ENCODE results near the gene BCHE. TPM values are rescaled to one million over a fixed set of nuclear protein-coding genes. Genes with fewer than 3 reads are reported as not detected.
A peak's percentile ranks its signal among the peaks of the same experiment; 100 is the strongest.

The BCHE gene
- total and polyA plus RNA-seq, 2 donors = 18.5 to 174 TPM

- WGBS = 70% methylated on average over 1 of the region's 1 CpG
- Histone ChIP-seq H3K4me3 (ENCODE audit: low read depth, low read length) (no peak overlapping the region), H3K36me3 (ENCODE audit: insufficient read depth) (no peaks in the 10 kb centered on the region), H3K4me1 (ENCODE audit: insufficient read depth) (no peaks in the 10 kb centered on the region), H3K27ac (ENCODE audit: low read depth) (no peak overlapping the region)
- DNase-seq (ENCODE audit: extremely low spot score) = no peak
These were observed 82.8 kb downstream of the BCHE start for GRCh38 chr3:165754219-165755007.

GRCh38 chr3:165753560-165753959 is 83.7 kb downstream of the BCHE start:
- DNase-seq (ENCODE audit: extremely low spot score) = no peak
- no peaks in the 10 kb centered on the region for H3K4me1 ChIP-seq (ENCODE audit: insufficient read depth)
- no peak overlapping the region for H3K4me3 ChIP-seq (ENCODE audit: low read depth, low read length)
- no peak overlapping the region for H3K27ac ChIP-seq (ENCODE audit: low read depth)
- H3K36me3 ChIP-seq (ENCODE audit: insufficient read depth) = no peaks in the 10 kb centered on the region

- Histone ChIP-seq H3K36me3 (ENCODE audit: insufficient read depth) (no peaks in the 10 kb centered on the region), H3K27ac (ENCODE audit: low read depth) (no peak overlapping the region), H3K4me3 (ENCODE audit: low read depth, low read length) (no peak overlapping the region), H3K4me1 (ENCODE audit: insufficient read depth) (no peaks in the 10 kb centered on the region)
- DNase-seq (ENCODE audit: extremely low spot score) = no peak
- WGBS = 79% methylated on average over 7 of the region's 7 CpGs
These were observed 85.6 kb downstream of the BCHE start for GRCh38 chr3:165751637-165752036.

- Histone ChIP-seq H3K4me1 (ENCODE audit: insufficient read depth) (no peaks in the 10 kb centered on the region), H3K4me3 (ENCODE audit: low read depth, low read length) (no peak overlapping the region), H3K36me3 (ENCODE audit: insufficient read depth) (no peaks in the 10 kb centered on the region), H3K27ac (ENCODE audit: low read depth) (no peak overlapping the region)
- DNase-seq (ENCODE audit: extremely low spot score) = no peak
These were observed 87.4 kb downstream of the BCHE start for GRCh38 chr3:165749821-165750220.

- no peaks in the 10 kb centered on the region for H3K4me1 ChIP-seq (ENCODE audit: insufficient read depth)
- 97% methylated on average over 2 of the region's 2 CpGs for WGBS
- no peak overlapping the region for H3K27ac ChIP-seq (ENCODE audit: low read depth)
- no peak for DNase-seq (ENCODE audit: extremely low spot score)
- no peak overlapping the region for H3K4me3 ChIP-seq (ENCODE audit: low read depth, low read length)
- no peaks in the 10 kb centered on the region for H3K36me3 ChIP-seq (ENCODE audit: insufficient read depth)
These were observed 88.0 kb downstream of the BCHE start for GRCh38 chr3:165749241-165749640.

GRCh38 chr3:165748094-165748493 is 89.1 kb downstream of the BCHE start:
- H3K36me3 ChIP-seq (ENCODE audit: insufficient read depth) = no peaks in the 10 kb centered on the region
- DNase-seq (ENCODE audit: extremely low spot score) = peak; percentile 3
- WGBS = 30% methylated on average over 2 of the region's 2 CpGs
- no peaks in the 10 kb centered on the region for H3K4me1 ChIP-seq (ENCODE audit: insufficient read depth)
- H3K4me3 ChIP-seq (ENCODE audit: low read depth, low read length) = no peak overlapping the region
- H3K27ac ChIP-seq (ENCODE audit: low read depth) = no peak overlapping the region

GRCh38 chr3:165746874-165747273 is 90.3 kb downstream of the BCHE start:
- DNase-seq (ENCODE audit: extremely low spot score) = no peak
- H3K27ac ChIP-seq (ENCODE audit: low read depth) = no peak overlapping the region
- H3K4me1 ChIP-seq (ENCODE audit: insufficient read depth) = no peaks in the 10 kb centered on the region
- H3K4me3 ChIP-seq (ENCODE audit: low read depth, low read length) = no peak overlapping the region
- no peaks in the 10 kb centered on the region for H3K36me3 ChIP-seq (ENCODE audit: insufficient read depth)
- WGBS = 58% methylated on average over 2 of the region's 2 CpGs

GRCh38 chr3:165744025-165744424 is 93.2 kb downstream of the BCHE start:
- Histone ChIP-seq H3K36me3 (ENCODE audit: insufficient read depth) (no peaks in the 10 kb centered on the region), H3K4me3 (ENCODE audit: low read depth, low read length) (no peak overlapping the region), H3K4me1 (ENCODE audit: insufficient read depth) (no peaks in the 10 kb centered on the region), H3K27ac (ENCODE audit: low read depth) (no peak overlapping the region)
- DNase-seq (ENCODE audit: extremely low spot score) = no peak
- 76% methylated on average over 3 of the region's 3 CpGs for WGBS

GRCh38 chr3:165742351-165742750 is 94.9 kb downstream of the BCHE start:
- no peaks in the 10 kb centered on the region for H3K36me3 ChIP-seq (ENCODE audit: insufficient read depth)
- no peaks in the 10 kb centered on the region for H3K4me1 ChIP-seq (ENCODE audit: insufficient read depth)
- H3K4me3 ChIP-seq (ENCODE audit: low read depth, low read length) = no peak overlapping the region
- no peak overlapping the region for H3K27ac ChIP-seq (ENCODE audit: low read depth)
- DNase-seq (ENCODE audit: extremely low spot score) = no peak

GRCh38 chr3:165729756-165730155 is 107.5 kb downstream of the BCHE start:
- DNase-seq (ENCODE audit: extremely low spot score) = no peak
- Histone ChIP-seq H3K27ac (ENCODE audit: low read depth) (no peak overlapping the region), H3K4me1 (ENCODE audit: insufficient read depth) (no peaks in the 10 kb centered on the region), H3K4me3 (ENCODE audit: low read depth, low read length) (no peak overlapping the region), H3K36me3 (ENCODE audit: insufficient read depth) (no peaks in the 10 kb centered on the region)
- WGBS = 60% methylated on average over 4 of the region's 4 CpGs

- Histone ChIP-seq H3K27ac (ENCODE audit: low read depth) (no peak overlapping the region), H3K36me3 (ENCODE audit: insufficient read depth) (no peaks in the 10 kb centered on the region), H3K4me3 (ENCODE audit: low read depth, low read length) (no peak overlapping the region), H3K4me1 (ENCODE audit: insufficient read depth) (no peaks in the 10 kb centered on the region)
- 92% methylated on average over 5 of the region's 5 CpGs for WGBS
- no peak for DNase-seq (ENCODE audit: extremely low spot score)
These were observed 108.3 kb downstream of the BCHE start for GRCh38 chr3:165728924-165729323.

GRCh38 chr3:165725296-165725695 is 111.9 kb downstream of the BCHE start:
- 61% methylated on average over 2 of the region's 2 CpGs for WGBS
- Histone ChIP-seq H3K36me3 (ENCODE audit: insufficient read depth) (no peaks in the 10 kb centered on the region), H3K4me1 (ENCODE audit: insufficient read depth) (no peaks in the 10 kb centered on the region), H3K4me3 (ENCODE audit: low read depth, low read length) (no peak overlapping the region), H3K27ac (ENCODE audit: low read depth) (no peak overlapping the region)
- no peak for DNase-seq (ENCODE audit: extremely low spot score)

All from urinary bladder (tissue), 4 donors.